ENCODE data around the gene LRRC8E.

GRCh38 chr19:7841751-7842660 lies 46.3 kb upstream of the LRRC8E start:
- TF ChIP-seq CTCF (conservative IDR thresholded peaks at IDR 0.05; ENCODE audit: low read length) (no peak), EZH2phosphoT487 (IDR thresholded peaks at IDR 0.05; ENCODE audit: borderline replicate concordance) (no peak)
